Mesothelial cell of epicardium (in vitro differentiated cells): ENCODE data around the gene APOBEC2. TPM values are rescaled to one million over a fixed set of nuclear protein-coding genes. Genes with fewer than 3 reads are reported as not detected.

Experiments
- DNase-seq, 2 experiments: peaks; one replicate each; pipeline ENCODE4 v3.0.0; 2021; ENCODE audit warnings: low spot score in 2 of 2; ENCODE audit not compliant: unreplicated experiment in 2 of 2
- H3K27ac Mint-ChIP-seq: 2 replicates; pipeline ENCODE4 v1.8.0; 2021; ENCODE audit warnings: mixed read lengths
- H3K27me3 Mint-ChIP-seq: 2 replicates; pipeline ENCODE4 v1.8.0; 2021; ENCODE audit warnings: low read depth, mixed read lengths
- H3K36me3 Mint-ChIP-seq: 2 replicates; pipeline ENCODE4 v1.8.0; 2021; ENCODE audit warnings: mixed read lengths
- H3K4me1 Mint-ChIP-seq: 2 replicates; pipeline ENCODE4 v1.8.0; 2021; ENCODE audit warnings: mixed read lengths
- H3K4me3 Mint-ChIP-seq: 2 replicates; pipeline ENCODE4 v1.8.0; 2021; ENCODE audit warnings: mild to moderate bottlenecking, moderate library complexity, mixed read lengths
- H3K9me3 Mint-ChIP-seq: 2 replicates; pipeline ENCODE4 v1.8.0; 2021; ENCODE audit warnings: mixed read lengths
- total RNA-seq: library from RNA; stranded (reverse); gene quantifications from 3 replicates; pipeline ENCODE4 v1.2.1, GENCODE V29; 2021
- TF ChIP-seq, protein P1 (sequence below): fragments of 200-600 bp; sonication (generic); IDR thresholded peaks from one replicate; pipeline ENCODE4 v1.5.0; 2021; ENCODE audit warnings: antibody characterized with exemption; ENCODE audit not compliant: unreplicated experiment

APOBEC2 gene
- total RNA-seq, 1 donor from 2014 or later = 0.51 TPM

DNA sequence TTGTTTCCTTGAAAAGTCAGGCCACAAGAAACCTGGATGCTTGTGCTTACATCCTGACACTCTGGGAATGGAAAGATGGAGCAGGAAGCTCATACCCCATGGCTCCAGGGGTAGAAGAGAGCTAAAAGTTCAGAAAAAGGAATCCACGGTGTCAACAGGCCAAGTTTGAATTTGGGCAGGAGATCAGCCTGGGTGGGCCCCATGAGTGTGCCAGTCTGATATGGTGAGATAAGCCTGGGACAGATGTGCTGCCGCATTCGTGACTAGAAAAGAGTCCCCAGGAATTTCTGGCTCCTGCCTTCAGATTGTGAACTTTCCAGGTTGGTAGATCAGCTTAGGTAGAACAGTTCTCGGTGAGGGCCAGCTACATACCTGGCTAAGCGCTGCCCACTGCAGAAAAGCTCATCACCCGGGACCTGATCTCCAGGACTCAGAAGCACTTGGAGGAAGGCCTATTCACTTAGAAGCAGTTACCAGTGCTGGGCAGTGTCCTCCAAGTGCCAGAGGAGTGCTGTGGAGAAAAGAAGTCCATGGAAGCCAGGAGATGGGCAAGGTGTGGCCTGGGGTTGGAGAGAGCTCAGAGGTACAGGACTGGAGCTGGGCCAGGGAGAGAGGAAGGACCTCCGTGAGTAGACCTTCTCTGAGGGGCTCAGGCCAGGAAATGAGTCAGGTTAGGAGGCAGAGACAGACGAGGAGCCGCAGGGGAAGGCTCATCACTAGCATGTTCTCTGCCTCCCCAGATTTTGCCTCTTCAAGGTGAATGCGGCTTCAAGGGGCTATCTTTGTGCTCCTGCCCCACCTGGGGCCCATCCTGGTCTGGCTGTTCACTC lies 10.6 kb upstream of the APOBEC2 start, which contains the start of gene TSPO2:
TSPO2 (plus strand) TSS at position 242 of the 830 bp plus-strand sequence; CDS start at position 761, 519 bp downstream.
- no peaks in the 10 kb centered on the region for H3K36me3 Mint-ChIP-seq
- H3K4me1 Mint-ChIP-seq = no peaks in the 10 kb centered on the region
- no peak within 1 kb of the TSS for H3K4me3 Mint-ChIP-seq
- no peak for DNase-seq
- TF ChIP-seq, protein P1, sequence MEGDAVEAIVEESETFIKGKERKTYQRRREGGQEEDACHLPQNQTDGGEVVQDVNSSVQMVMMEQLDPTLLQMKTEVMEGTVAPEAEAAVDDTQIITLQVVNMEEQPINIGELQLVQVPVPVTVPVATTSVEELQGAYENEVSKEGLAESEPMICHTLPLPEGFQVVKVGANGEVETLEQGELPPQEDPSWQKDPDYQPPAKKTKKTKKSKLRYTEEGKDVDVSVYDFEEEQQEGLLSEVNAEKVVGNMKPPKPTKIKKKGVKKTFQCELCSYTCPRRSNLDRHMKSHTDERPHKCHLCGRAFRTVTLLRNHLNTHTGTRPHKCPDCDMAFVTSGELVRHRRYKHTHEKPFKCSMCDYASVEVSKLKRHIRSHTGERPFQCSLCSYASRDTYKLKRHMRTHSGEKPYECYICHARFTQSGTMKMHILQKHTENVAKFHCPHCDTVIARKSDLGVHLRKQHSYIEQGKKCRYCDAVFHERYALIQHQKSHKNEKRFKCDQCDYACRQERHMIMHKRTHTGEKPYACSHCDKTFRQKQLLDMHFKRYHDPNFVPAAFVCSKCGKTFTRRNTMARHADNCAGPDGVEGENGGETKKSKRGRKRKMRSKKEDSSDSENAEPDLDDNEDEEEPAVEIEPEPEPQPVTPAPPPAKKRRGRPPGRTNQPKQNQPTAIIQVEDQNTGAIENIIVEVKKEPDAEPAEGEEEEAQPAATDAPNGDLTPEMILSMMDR = no peak
- no peaks in the 10 kb centered on the region for H3K27me3 Mint-ChIP-seq
- H3K27ac Mint-ChIP-seq = no peak within 1 kb of the TSS
- no peaks in the 10 kb centered on the region for H3K9me3 Mint-ChIP-seq

DNA sequence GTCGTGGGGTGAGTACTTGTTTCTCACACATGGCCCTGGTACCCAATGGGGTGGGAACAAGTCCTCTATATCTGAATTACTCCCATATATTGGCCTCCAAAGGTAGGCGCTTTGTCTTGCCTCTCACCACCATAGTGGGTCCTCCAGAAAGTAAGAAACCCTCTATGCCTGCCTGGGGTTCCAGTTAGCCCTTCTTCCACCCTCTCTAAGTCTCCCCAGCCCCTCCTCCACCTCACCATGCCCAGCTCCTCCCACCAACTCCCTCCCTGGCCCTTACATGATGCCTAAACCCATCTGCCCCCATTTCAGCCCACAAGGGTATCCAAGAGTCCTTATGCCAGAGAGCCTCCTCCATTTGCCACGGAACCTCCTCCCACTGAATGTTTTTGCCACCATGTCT lies 9.9 kb upstream of the APOBEC2 start:
- Mint-ChIP-seq H3K36me3 (no peaks in the 10 kb centered on the region), H3K27ac (no peak overlapping the region), H3K9me3 (no peaks in the 10 kb centered on the region), H3K27me3 (no peaks in the 10 kb centered on the region), H3K4me3 (no peak overlapping the region), H3K4me1 (no peaks in the 10 kb centered on the region)
- DNase-seq = no peak
- TF ChIP-seq, protein P1 = no peak

DNA sequence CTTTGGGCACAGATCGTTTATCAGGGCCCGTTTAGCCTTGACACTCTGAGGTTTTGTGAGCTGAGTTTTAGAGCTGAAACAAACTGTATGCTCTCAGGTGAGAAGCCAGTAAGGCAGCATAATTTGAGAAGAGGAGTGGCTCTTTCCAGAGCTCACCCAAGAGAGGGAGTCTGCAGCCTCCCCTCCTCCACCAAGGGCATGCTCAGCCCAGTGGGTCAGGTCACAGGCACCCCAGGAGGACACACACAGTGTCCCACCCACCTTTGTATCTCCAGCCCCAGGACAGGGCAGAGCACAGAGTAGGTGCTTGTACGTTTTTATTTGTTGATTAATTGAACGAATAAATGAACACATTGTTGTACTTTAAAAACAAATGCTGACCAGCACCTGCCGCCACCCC lies 7.3 kb upstream of the APOBEC2 start:
- Mint-ChIP-seq H3K27me3 (no peaks in the 10 kb centered on the region), H3K36me3 (no peaks in the 10 kb centered on the region), H3K27ac (no peak overlapping the region), H3K4me1 (peaks cover 21% of the 10 kb centered on the region), H3K9me3 (no peaks in the 10 kb centered on the region), H3K4me3 (no peak overlapping the region)
- no peak for DNase-seq
- TF ChIP-seq, protein P1 = no peak

DNA sequence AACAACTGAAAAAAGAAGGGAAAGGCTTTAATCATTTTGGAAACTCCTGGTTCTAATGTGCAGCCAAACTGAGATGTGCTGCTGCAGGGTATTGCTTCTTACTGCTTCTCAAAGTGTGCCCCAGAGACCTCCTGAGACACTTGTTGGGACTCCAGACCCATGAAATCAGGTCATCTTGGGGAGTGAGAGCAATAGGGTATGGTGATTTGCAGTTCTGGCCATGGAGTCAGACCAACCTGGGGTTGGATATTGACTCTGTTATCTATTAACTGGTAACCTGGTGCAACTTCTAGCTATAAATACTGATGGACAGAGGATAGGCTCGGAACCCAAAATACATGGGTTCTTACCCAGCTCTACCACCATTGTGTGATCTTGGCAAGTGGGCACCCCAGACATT lies 6.9 kb upstream of the APOBEC2 start:
- H3K4me1 Mint-ChIP-seq = peaks cover 23% of the 10 kb centered on the region
- H3K4me3 Mint-ChIP-seq = no peak overlapping the region
- no peaks in the 10 kb centered on the region for H3K36me3 Mint-ChIP-seq
- TF ChIP-seq, protein P1 = no peak
- H3K27ac Mint-ChIP-seq = no peak overlapping the region
- no peak for DNase-seq
- H3K27me3 Mint-ChIP-seq = no peaks in the 10 kb centered on the region
- H3K9me3 Mint-ChIP-seq = no peaks in the 10 kb centered on the region

DNA sequence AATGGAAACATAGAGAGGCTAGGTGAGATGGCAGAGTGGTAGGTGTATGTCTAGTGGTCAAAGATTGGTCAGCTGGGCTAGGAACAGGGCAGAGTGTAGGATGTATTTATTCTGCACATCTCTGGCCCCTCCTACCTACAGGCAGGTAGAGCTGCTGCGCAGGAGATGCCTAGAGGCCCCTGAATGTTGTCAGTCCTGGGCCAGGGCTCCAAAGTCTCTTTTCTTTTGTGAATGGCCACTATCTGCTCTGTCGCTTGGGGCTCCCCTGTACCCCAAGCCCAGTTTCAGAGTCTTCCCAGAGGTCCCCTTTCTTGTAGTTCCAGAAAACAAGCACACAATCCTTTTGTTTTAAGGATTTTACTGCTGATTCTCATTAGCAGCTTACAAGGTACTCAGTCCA lies 5.7 kb upstream of the APOBEC2 start:
- Mint-ChIP-seq H3K4me1 (peaks cover 28% of the 10 kb centered on the region), H3K9me3 (no peaks in the 10 kb centered on the region), H3K27me3 (no peaks in the 10 kb centered on the region), H3K36me3 (no peaks in the 10 kb centered on the region), H3K4me3 (no peak overlapping the region), H3K27ac (no peak overlapping the region)
- no peak for DNase-seq
- TF ChIP-seq, protein P1 = no peak
